KOPT-K1 (cell line): ENCODE measurements around the gene LYRM2.

Source experiments
- H3K27ac ChIP-seq: fragments of 200-600 bp; sonication (generic); 2 replicates; pipeline ENCODE4 v1.5.1; 2016; ENCODE audit warnings: antibody characterized with exemption, mild to moderate bottlenecking, low read depth, low read length; ENCODE audit not compliant: poor library complexity, severe bottlenecking
- H3K36me3 ChIP-seq: fragments of 200-600 bp; sonication (generic); 2 replicates; pipeline ENCODE4 v1.5.1; 2017; ENCODE audit warnings: antibody characterized with exemption, mild to moderate bottlenecking, low read length, moderate library complexity; ENCODE audit not compliant: insufficient read depth
- H3K9me3 ChIP-seq: fragments of 200-600 bp; sonication (generic); 2 replicates; pipeline ENCODE4 v1.5.1; 2017; ENCODE audit warnings: antibody characterized with exemption, low read length, mild to moderate bottlenecking; ENCODE audit not compliant: insufficient read depth, poor library complexity, severe bottlenecking

LYRM2 gene

GRCh38 chr6:89564752-89565427, 73.7 kb downstream of the LYRM2 start:
- Histone ChIP-seq H3K9me3 (no peaks in the 10 kb centered on the region), H3K36me3 (no peaks in the 10 kb centered on the region), H3K27ac (no peak overlapping the region)

GRCh38 chr6:89563866-89564265, 74.7 kb downstream of the LYRM2 start:
- Histone ChIP-seq H3K36me3 (no peaks in the 10 kb centered on the region), H3K27ac (no peak overlapping the region), H3K9me3 (no peaks in the 10 kb centered on the region)

- peaks cover 9% of the 10 kb centered on the region for H3K9me3 ChIP-seq
- no peak overlapping the region for H3K27ac ChIP-seq
- no peaks in the 10 kb centered on the region for H3K36me3 ChIP-seq
Measured at GRCh38 chr6:89562093-89562973, 76.2 kb downstream of the LYRM2 start.

- Histone ChIP-seq H3K9me3 (peaks cover 12% of the 10 kb centered on the region), H3K27ac (no peak overlapping the region)
Measured at GRCh38 chr6:89559487-89559886, 79.1 kb downstream of the LYRM2 start.

GRCh38 chr6:89555806-89556205, 82.7 kb downstream of the LYRM2 start:
- Histone ChIP-seq H3K36me3 (no peaks in the 10 kb centered on the region), H3K27ac (no peak overlapping the region), H3K9me3 (peaks cover 12% of the 10 kb centered on the region)

More at GRCh38 chr6:89559487-89559886, 79.1 kb downstream of the LYRM2 start:
- no peaks in the 10 kb centered on the region for H3K36me3 ChIP-seq

GRCh38 chr6:89555031-89555430, 83.5 kb downstream of the LYRM2 start:
- peaks cover 12% of the 10 kb centered on the region for H3K9me3 ChIP-seq
- H3K36me3 ChIP-seq, result no peaks in the 10 kb centered on the region
- H3K27ac ChIP-seq, result no peak overlapping the region

GRCh38 chr6:89554106-89554505, 84.4 kb downstream of the LYRM2 start:
- Histone ChIP-seq H3K36me3 (no peaks in the 10 kb centered on the region), H3K9me3 (peaks cover 12% of the 10 kb centered on the region), H3K27ac (no peak overlapping the region)

- Histone ChIP-seq H3K36me3 (no peaks in the 10 kb centered on the region), H3K27ac (no peak overlapping the region), H3K9me3 (peaks cover 12% of the 10 kb centered on the region)
Measured at GRCh38 chr6:89553431-89553830, 85.1 kb downstream of the LYRM2 start.

- Histone ChIP-seq H3K36me3 (no peaks in the 10 kb centered on the region), H3K9me3 (no peaks in the 10 kb centered on the region), H3K27ac (no peak overlapping the region)
Measured at GRCh38 chr6:89547281-89547680, 91.3 kb downstream of the LYRM2 start.

GRCh38 chr6:89542866-89543265, 95.7 kb downstream of the LYRM2 start:
- H3K27ac ChIP-seq, result no peak overlapping the region
- H3K36me3 ChIP-seq, result no peaks in the 10 kb centered on the region
- H3K9me3 ChIP-seq, result no peaks in the 10 kb centered on the region

GRCh38 chr6:89542081-89542857, 96.3 kb downstream of the LYRM2 start:
- H3K36me3 ChIP-seq, result no peaks in the 10 kb centered on the region
- no peak overlapping the region for H3K27ac ChIP-seq
- H3K9me3 ChIP-seq, result no peaks in the 10 kb centered on the region

GRCh38 chr6:89539779-89540178, 98.8 kb downstream of the LYRM2 start:
- no peaks in the 10 kb centered on the region for H3K9me3 ChIP-seq
- H3K27ac ChIP-seq, result no peak overlapping the region
- no peaks in the 10 kb centered on the region for H3K36me3 ChIP-seq

- no peaks in the 10 kb centered on the region for H3K36me3 ChIP-seq
- H3K9me3 ChIP-seq, result no peaks in the 10 kb centered on the region
- H3K27ac ChIP-seq, result no peak overlapping the region
Measured at GRCh38 chr6:89536231-89536630, 102.3 kb downstream of the LYRM2 start.

GRCh38 chr6:89530982-89531381, 107.6 kb downstream of the LYRM2 start:
- Histone ChIP-seq H3K27ac (no peak overlapping the region), H3K36me3 (no peaks in the 10 kb centered on the region), H3K9me3 (no peaks in the 10 kb centered on the region)

- no peaks in the 10 kb centered on the region for H3K9me3 ChIP-seq
- no peaks in the 10 kb centered on the region for H3K36me3 ChIP-seq
- H3K27ac ChIP-seq, result no peak overlapping the region
Measured at GRCh38 chr6:89528866-89529265, 109.7 kb downstream of the LYRM2 start.
